Ascending aorta (tissue), 2 donors: Measurements from ENCODE around the gene SMG1. TPM values are rescaled to one million over a fixed set of nuclear protein-coding genes. Genes with fewer than 3 reads are reported as not detected.
"Not testable (repeated sequence)": the region's sequence is repeated elsewhere in the genome, so short reads cannot be mapped to it uniquely, and the experiment has no call there.

Source experiments
- DNase-seq, 2 donors: peaks; one replicate each; pipeline ENCODE4 v3.0.0-alpha.2; 2019; ENCODE audit warnings: low spot score in 2 of 2
- H3K27ac ChIP-seq, 2 donors: fragments of 200-600 bp; sonication (generic); one replicate each; pipeline ENCODE4 v1.5.1; 2016 to 2017; ENCODE audit warnings: mild to moderate bottlenecking in 1 of 2
- H3K27me3 ChIP-seq: fragments of 200-600 bp; sonication (generic); one replicate; pipeline ENCODE4 v1.5.1; 2017
- H3K36me3 ChIP-seq, 2 donors: fragments of 200-600 bp; sonication (generic); one replicate each; pipeline ENCODE4 v1.5.1; 2016
- H3K4me1 ChIP-seq, 2 donors: fragments of 200-600 bp; sonication (generic); one replicate each; pipeline ENCODE4 v1.5.1; 2016 to 2017; ENCODE audit warnings: mild to moderate bottlenecking in 1 of 2
- H3K4me3 ChIP-seq, 2 donors: fragments of 200-600 bp; sonication (generic); one replicate each; pipeline ENCODE4 v1.5.1; 2016 to 2017; ENCODE audit warnings: mild to moderate bottlenecking in 1 of 2
- H3K9me3 ChIP-seq, 2 donors: fragments of 200-600 bp; sonication (generic); one replicate each; pipeline ENCODE4 v1.5.1; 2016
- intact Hi-C: fragments of 100-400 bp; cut with DNase I; formaldehyde crosslinking; loops from one replicate; pipeline ENCODE4 v1.15.1; 2023
- total RNA-seq: library from RNA; depleted of rRNA; stranded (reverse); fragments of >200 nt; gene quantifications from one replicate; pipeline ENCODE4 v1.1.0, GENCODE V29; 2016
- TF ChIP-seq, protein P1 (sequence below), 3 experiments: fragments of 200-600 bp in 2 of 3; fragments of 450-650 bp in 1 of 3; sonication (generic) in 2 of 3; IDR thresholded peaks; one replicate each; pipeline ENCODE4 v1.5.1; 2016 to 2019; ENCODE audit warnings: antibody characterized with exemption in 3 of 3, mild to moderate bottlenecking in 1 of 3, moderate library complexity in 1 of 3

Gene SMG1
- total RNA-seq, 1 donor from 2014 or later = 48.3 TPM

DNA sequence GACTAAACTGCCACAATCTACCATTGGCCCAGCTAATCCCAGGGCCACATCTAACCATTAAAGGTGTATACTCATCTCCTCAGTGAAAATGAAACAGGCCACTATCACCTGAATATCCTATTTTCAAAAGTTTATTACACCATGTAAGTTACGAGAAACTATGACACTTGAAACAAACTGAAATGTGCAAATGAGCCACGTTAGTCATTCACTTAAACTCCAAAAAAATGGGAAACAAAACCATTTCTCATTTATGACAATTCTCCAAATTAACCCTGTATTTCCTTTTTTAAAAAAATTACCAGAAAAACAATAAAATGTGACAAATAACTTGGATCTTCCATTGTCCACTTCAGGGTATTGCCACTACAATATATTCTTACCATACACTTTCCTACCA, 41.8 kb downstream of the SMG1 start:
- DNase-seq, H3K4me3 ChIP-seq, intact Hi-C loops, H3K4me1 ChIP-seq, H3K27me3 ChIP-seq, H3K9me3 ChIP-seq, H3K27ac ChIP-seq: not testable (repeated sequence)
- H3K36me3 ChIP-seq = peaks cover 10 to 22% of the 10 kb centered on the region in 2 donors

DNA sequence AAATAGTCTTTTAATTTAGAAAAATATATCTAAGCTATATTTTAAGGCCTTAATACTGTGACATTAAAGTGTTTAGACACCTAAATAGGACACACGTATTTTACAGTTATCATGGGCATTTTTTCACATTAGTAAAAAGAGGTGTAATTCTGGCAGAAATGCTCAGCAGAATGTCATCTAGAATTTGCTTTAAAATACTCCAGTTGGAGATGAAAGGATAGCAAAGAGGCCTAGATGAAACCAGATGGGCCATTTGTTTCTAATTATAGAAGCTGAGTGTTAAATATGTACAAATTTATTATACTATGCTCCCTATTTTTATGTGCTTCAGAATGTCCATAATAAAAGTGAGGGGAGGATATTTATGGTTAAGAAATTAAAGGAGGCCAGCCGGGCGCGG, 48.5 kb downstream of the SMG1 start:
- H3K27me3 ChIP-seq, DNase-seq, intact Hi-C loops, H3K4me3 ChIP-seq, H3K27ac ChIP-seq, H3K9me3 ChIP-seq, H3K4me1 ChIP-seq: not testable (repeated sequence)
- H3K36me3 ChIP-seq = peaks cover 12 to 53% of the 10 kb centered on the region in 2 donors

DNA sequence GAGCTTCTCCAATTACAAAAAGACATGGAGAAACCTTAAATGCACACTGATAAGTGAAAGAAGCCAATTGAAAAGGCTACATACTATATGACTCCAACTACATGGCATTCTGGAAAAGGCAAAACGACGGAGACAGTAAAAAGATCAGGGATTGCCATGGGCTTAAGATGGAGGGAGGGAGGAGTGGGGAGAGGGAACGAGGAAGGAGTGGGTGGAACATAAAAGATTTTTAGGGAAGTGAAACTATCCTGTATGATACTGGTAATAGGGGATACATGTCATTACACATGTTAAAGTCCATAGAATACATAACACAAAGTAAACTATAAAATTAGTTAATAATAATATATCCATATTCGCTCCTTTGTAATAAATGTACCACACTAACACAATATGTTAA, 48.9 kb downstream of the SMG1 start:
- H3K27ac ChIP-seq, H3K4me1 ChIP-seq, H3K9me3 ChIP-seq, H3K27me3 ChIP-seq, H3K4me3 ChIP-seq, intact Hi-C loops, DNase-seq: not testable (repeated sequence)
- peaks cover 12 to 54% of the 10 kb centered on the region in 2 donors for H3K36me3 ChIP-seq

DNA sequence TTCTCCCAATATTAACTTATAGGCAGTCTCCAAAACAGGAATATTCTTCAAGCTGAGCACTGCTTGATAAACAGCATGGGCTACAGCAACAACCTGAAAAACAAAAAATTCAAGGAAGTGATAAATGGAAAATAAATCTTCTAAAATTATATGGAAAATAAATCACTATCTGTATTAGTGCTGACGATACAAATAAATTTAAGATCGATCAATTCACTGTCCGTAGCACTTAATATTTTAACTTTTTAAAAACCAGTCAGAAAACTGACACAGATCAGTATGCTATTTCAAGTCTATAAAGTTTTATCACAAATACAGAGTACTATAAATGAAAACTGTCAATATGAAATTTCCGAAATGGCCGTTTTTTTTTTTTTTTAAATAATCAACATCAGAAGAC, 49.9 kb downstream of the SMG1 start:
- H3K4me3 ChIP-seq, intact Hi-C loops, H3K4me1 ChIP-seq, H3K27ac ChIP-seq, H3K9me3 ChIP-seq, H3K27me3 ChIP-seq, DNase-seq: not testable (repeated sequence)
- H3K36me3 ChIP-seq = peaks cover 12 to 56% of the 10 kb centered on the region in 2 donors

DNA sequence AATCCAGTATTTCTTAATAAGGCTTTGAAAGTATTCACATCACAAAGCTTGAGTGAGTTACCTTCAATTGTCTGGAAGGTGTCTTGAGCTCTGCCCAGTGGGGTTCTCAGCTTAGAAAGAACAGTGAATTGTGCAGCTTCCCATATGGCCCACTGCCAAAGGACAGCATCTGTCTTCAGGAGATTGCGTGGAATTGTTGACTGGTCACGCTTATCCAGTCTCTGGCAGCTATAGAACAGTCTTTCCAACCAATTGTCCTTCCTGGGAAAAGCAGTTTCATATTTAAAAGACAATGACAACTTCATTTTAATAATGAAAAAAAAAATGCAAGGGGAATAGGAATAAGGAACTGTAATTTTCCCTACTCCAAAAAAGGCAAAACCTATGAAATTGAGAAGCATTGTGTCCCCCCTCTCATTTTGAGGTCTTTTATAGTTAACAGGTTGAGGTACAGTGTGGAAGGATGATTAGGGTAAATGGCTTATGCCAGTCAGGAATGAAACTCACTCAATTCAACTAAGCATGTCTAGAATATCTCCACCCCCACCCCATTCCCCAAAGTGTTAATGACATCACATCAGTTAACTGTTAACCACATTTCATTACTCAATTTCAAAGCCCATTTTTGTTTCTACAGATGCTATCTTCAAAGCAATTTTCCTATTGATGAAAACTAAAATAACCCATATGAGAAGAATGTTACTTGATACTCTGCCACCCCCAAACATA, 57.0 kb downstream of the SMG1 start:
- H3K9me3 ChIP-seq, H3K27me3 ChIP-seq, H3K4me1 ChIP-seq, H3K4me3 ChIP-seq, DNase-seq, H3K27ac ChIP-seq, intact Hi-C loops: not testable (repeated sequence)
- H3K36me3 ChIP-seq = peaks cover 32 to 64% of the 10 kb centered on the region in 2 donors

DNA sequence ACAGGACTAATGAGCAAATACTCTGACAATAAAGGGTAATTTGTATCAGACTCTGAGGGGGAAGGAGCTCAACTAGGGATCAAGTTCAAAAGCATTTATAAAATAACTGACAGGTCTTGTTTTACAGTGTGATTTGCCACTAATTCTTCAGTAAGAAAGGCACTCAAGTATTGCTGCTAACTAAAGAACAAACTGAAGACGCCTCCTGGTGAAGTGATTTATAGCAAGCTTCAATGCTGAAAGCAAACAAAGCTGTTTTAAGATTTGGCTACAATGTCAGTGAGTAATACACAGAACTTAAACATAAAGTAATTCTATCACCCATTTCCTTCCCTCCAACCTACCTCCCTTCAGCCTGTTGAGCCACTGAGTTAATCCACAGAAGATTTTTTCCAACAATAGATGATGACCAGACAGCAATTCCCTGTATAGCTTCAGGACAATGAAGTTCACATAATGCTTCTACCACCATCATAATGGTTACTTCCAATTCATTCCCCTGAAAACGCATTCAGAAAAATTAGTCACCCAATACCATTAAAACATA, 59.9 kb downstream of the SMG1 start:
- H3K27ac ChIP-seq, H3K4me1 ChIP-seq, H3K27me3 ChIP-seq, DNase-seq, intact Hi-C loops, H3K9me3 ChIP-seq, H3K4me3 ChIP-seq: not testable (repeated sequence)
- peaks cover 45 to 52% of the 10 kb centered on the region in 2 donors for H3K36me3 ChIP-seq

DNA sequence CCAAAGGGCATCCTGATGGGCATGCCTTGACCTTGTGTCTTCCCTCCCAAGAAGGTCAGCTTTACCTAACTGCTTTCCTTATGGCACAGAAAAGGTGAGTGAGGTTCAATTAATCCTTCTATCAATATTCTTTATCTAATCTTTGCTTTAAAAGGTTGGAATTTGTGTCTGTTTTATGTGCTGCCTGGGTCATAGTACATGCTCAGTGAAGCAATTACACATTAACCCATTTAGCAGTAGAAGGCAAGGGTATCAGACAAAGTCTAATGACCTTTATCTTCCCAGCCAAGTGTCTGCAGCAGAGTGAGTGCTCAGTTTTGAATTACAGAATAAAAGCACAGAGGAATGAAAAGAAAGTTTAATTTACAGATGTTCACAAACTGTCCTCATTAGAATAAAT, 63.3 kb downstream of the SMG1 start:
- intact Hi-C loops, DNase-seq: not testable (repeated sequence)

DNA sequence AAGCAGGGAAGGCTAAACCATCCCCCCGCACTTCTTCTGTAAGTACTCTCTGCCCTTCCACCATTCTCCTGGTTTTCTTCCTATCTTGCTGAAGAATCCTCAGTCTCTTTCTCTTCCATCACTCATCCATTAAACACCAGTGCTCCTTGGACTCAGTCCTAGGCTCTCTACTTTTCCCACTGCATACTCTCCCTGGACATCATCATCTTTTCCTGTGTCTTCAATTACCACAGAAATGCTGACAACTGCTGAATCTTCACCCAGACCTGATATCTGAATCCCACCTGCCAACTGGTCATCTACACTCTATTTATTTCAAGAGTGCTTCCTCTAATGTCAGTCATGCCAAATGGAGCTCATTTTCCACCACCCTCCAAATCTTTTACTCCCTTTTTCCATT, 71.0 kb downstream of the SMG1 start:
- Histone ChIP-seq H3K4me1 (no peaks in the 10 kb centered on the region), H3K4me3 (no peak overlapping the region), H3K27me3 (no peaks in the 10 kb centered on the region), H3K27ac (no peak overlapping the region), H3K36me3 (peaks cover 36 to 56% of the 10 kb centered on the region in 2 donors), H3K9me3 (no peaks in the 10 kb centered on the region)
- TF ChIP-seq, protein P1, sequence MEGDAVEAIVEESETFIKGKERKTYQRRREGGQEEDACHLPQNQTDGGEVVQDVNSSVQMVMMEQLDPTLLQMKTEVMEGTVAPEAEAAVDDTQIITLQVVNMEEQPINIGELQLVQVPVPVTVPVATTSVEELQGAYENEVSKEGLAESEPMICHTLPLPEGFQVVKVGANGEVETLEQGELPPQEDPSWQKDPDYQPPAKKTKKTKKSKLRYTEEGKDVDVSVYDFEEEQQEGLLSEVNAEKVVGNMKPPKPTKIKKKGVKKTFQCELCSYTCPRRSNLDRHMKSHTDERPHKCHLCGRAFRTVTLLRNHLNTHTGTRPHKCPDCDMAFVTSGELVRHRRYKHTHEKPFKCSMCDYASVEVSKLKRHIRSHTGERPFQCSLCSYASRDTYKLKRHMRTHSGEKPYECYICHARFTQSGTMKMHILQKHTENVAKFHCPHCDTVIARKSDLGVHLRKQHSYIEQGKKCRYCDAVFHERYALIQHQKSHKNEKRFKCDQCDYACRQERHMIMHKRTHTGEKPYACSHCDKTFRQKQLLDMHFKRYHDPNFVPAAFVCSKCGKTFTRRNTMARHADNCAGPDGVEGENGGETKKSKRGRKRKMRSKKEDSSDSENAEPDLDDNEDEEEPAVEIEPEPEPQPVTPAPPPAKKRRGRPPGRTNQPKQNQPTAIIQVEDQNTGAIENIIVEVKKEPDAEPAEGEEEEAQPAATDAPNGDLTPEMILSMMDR (IDR thresholded peaks at IDR 0.05) = no peak
- DNase-seq = no peak
- intact Hi-C loops = no loop called here

More for the DNA sequence above, 63.3 kb downstream of the SMG1 start:
- not testable (repeated sequence) for H3K4me3 ChIP-seq, H3K4me1 ChIP-seq, H3K9me3 ChIP-seq, H3K27ac ChIP-seq, H3K27me3 ChIP-seq
- peaks cover 31 to 43% of the 10 kb centered on the region in 2 donors for H3K36me3 ChIP-seq

DNA sequence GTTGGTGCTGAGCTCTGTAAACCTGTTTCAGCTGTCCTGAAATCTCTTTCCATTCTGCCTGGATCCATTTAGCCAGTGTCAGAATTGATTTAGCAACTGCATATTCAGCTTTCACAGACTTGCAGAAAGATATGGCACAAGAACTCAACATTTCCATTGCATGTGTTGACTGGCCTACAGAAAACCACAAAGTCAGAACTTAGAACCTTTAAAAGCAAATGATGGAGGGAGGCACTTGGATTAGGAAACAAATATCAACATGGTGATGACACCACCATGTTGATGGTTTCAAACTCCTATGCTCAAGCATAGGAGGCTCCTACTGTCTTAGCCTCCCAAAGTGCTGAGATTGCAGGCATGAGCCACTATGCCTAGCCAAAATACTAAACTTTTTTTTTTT, 72.5 kb downstream of the SMG1 start:
- intact Hi-C loops = no loop called here
- peaks cover 45 to 65% of the 10 kb centered on the region in 2 donors for H3K36me3 ChIP-seq
- no peak overlapping the region for H3K27ac ChIP-seq
- H3K9me3 ChIP-seq = no peaks in the 10 kb centered on the region
- H3K4me1 ChIP-seq = no peaks in the 10 kb centered on the region
- TF ChIP-seq, protein P1 (IDR thresholded peaks at IDR 0.05) = no peak
- no peak for DNase-seq
- H3K4me3 ChIP-seq = no peak overlapping the region
- H3K27me3 ChIP-seq = no peaks in the 10 kb centered on the region
